Measurements from ENCODE around the gene FRY. TPM values are rescaled to one million over a fixed set of nuclear protein-coding genes. Genes with fewer than 3 reads are reported as not detected.
A peak's percentile ranks its signal among the peaks of the same experiment; 100 is the strongest.
"Not testable (repeated sequence)": the region's sequence is repeated elsewhere in the genome, so short reads cannot be mapped to it uniquely, and the experiment has no call there.

The FRY gene
- 11.7 and 12.8 TPM in 2 replicates for total RNA-seq (2014; rRNA removed; shearing (Covaris generic))
- 10.0 and 13.5 TPM in 2 replicates for polyA plus RNA-seq (2014; cell fraction: nucleus; rRNA removed)

- DNase-seq (ENCODE audit: extremely low read depth, low read depth), result peak; percentile 69
Measured at GRCh38 chr13:32031025-32031814, at the start of gene FRY. TSS of gene FRY (plus strand) at chr13:32031774. CDS start at chr13:32031796, 22 bp downstream.

GRCh38 chr13:31982124-31982523 is 49.5 kb upstream of the FRY start:
- DNase-seq (ENCODE audit: extremely low read depth, low read depth), result no peak

- DNase-seq (ENCODE audit: extremely low read depth, low read depth), result peak; percentile 83
Measured at GRCh38 chr13:31982540-31982939, 49.0 kb upstream of the FRY start.

- DNase-seq (ENCODE audit: extremely low read depth, low read depth), result not testable (repeated sequence)
Measured at GRCh38 chr13:31983696-31984095, 47.9 kb upstream of the FRY start.

GRCh38 chr13:31984388-31984787 is 47.2 kb upstream of the FRY start:
- DNase-seq (ENCODE audit: extremely low read depth, low read depth), result not testable (repeated sequence)

- no peak for DNase-seq (ENCODE audit: extremely low read depth, low read depth)
Measured at GRCh38 chr13:31986676-31987470, 44.7 kb upstream of the FRY start.

- DNase-seq (ENCODE audit: extremely low read depth, low read depth), result no peak
Measured at GRCh38 chr13:31987535-31988170, 43.9 kb upstream of the FRY start.

- DNase-seq (ENCODE audit: extremely low read depth, low read depth), result not testable (repeated sequence)
Measured at GRCh38 chr13:31994367-31994766, 37.2 kb upstream of the FRY start.

- DNase-seq (ENCODE audit: extremely low read depth, low read depth), result no peak
Measured at GRCh38 chr13:31996601-31997000, 35.0 kb upstream of the FRY start.

- no peak for DNase-seq (ENCODE audit: extremely low read depth, low read depth)
Measured at GRCh38 chr13:31997641-31998040, 33.9 kb upstream of the FRY start.

- no peak for DNase-seq (ENCODE audit: extremely low read depth, low read depth)
Measured at GRCh38 chr13:31998131-31998530, 33.4 kb upstream of the FRY start.

GRCh38 chr13:32000754-32001153 is 30.8 kb upstream of the FRY start:
- DNase-seq (ENCODE audit: extremely low read depth, low read depth), result not testable (repeated sequence)

GRCh38 chr13:32001154-32001768 is 30.3 kb upstream of the FRY start:
- peak; percentile 51 for DNase-seq (ENCODE audit: extremely low read depth, low read depth)

GRCh38 chr13:32001769-32002168 is 29.8 kb upstream of the FRY start:
- DNase-seq (ENCODE audit: extremely low read depth, low read depth), result no peak

GRCh38 chr13:32002873-32003272 is 28.7 kb upstream of the FRY start:
- DNase-seq (ENCODE audit: extremely low read depth, low read depth), result no peak

GRCh38 chr13:32007494-32007893 is 24.1 kb upstream of the FRY start:
- DNase-seq (ENCODE audit: extremely low read depth, low read depth), result no peak

- no peak for DNase-seq (ENCODE audit: extremely low read depth, low read depth)
Measured at GRCh38 chr13:32008518-32009175, 22.9 kb upstream of the FRY start.

- DNase-seq (ENCODE audit: extremely low read depth, low read depth), result no peak
Measured at GRCh38 chr13:32009362-32009761, 22.2 kb upstream of the FRY start.

GRCh38 chr13:32010136-32010535 is 21.4 kb upstream of the FRY start:
- DNase-seq (ENCODE audit: extremely low read depth, low read depth), result no peak

GRCh38 chr13:32011971-32012370 is 19.6 kb upstream of the FRY start:
- DNase-seq (ENCODE audit: extremely low read depth, low read depth), result no peak
